Measurements from ENCODE around the gene PEX11G.

PEX11G gene

GRCh38 chr19:7428651-7429113 is 60.2 kb downstream of the PEX11G start:
- no peak for DNase-seq

GRCh38 chr19:7427944-7428343 is 60.9 kb downstream of the PEX11G start:
- no peak for DNase-seq

- no peak for DNase-seq
These were observed 61.8 kb downstream of the PEX11G start for GRCh38 chr19:7426986-7427385.
